ENCODE data around the gene INPP5D. TPM values are rescaled to one million over a fixed set of nuclear protein-coding genes. Genes with fewer than 3 reads are reported as not detected.
A peak's percentile ranks its signal among the peaks of the same experiment; 100 is the strongest.

The INPP5D gene
- total RNA-seq, 1 experiment from 2014 or later, result not detected

DNA sequence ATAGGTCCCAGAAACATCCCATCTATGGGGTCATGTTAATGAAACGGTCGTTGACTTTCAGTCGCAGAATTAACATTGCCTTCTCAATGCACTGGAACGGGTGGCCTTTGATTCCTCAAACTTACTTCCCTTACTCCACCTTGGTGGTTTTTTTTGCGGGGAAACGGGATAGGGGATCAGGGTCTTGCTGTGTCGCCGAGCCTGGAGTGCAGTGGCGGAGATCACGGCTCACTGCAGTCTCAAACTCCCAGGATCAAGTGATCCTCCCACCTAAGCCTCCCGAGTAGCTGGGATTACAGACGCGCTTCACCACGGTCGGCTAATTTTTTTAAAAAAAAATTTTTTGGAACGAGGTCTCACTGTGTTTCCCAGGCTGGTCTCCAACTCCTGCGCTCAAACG, 192.1 kb downstream of the INPP5D start:
- BruUV-seq (replicated peaks), result TSS peak; percentile 37
- CTCF ChIA-PET, result no interaction called here
- Mint-ChIP-seq H3K27me3 (ENCODE audit: unreplicated experiment) (no peaks in the 10 kb centered on the region), H3K36me3 (ENCODE audit: insufficient read depth, unreplicated experiment) (peaks cover 31% of the 10 kb centered on the region), H3K4me3 (ENCODE audit: low read depth, unreplicated experiment) (peak overlapping the region; percentile 81), H3K4me1 (ENCODE audit: low read depth, unreplicated experiment) (peaks cover 41% of the 10 kb centered on the region), H3K9me3 (ENCODE audit: low read depth, unreplicated experiment) (no peaks in the 10 kb centered on the region), H3K27ac (ENCODE audit: unreplicated experiment) (peak overlapping the region; percentile 82)
- TF ChIP-seq, protein P1, sequence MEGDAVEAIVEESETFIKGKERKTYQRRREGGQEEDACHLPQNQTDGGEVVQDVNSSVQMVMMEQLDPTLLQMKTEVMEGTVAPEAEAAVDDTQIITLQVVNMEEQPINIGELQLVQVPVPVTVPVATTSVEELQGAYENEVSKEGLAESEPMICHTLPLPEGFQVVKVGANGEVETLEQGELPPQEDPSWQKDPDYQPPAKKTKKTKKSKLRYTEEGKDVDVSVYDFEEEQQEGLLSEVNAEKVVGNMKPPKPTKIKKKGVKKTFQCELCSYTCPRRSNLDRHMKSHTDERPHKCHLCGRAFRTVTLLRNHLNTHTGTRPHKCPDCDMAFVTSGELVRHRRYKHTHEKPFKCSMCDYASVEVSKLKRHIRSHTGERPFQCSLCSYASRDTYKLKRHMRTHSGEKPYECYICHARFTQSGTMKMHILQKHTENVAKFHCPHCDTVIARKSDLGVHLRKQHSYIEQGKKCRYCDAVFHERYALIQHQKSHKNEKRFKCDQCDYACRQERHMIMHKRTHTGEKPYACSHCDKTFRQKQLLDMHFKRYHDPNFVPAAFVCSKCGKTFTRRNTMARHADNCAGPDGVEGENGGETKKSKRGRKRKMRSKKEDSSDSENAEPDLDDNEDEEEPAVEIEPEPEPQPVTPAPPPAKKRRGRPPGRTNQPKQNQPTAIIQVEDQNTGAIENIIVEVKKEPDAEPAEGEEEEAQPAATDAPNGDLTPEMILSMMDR (IDR thresholded peaks at IDR 0.05; ENCODE audit: unreplicated experiment), result no peak
- DNase-seq, result no peak
- intact Hi-C loops (cut with micrococcal nuclease; ENCODE audit: unreplicated experiment), result loop anchor here (10.0 kb wide), 1 partner anchor 637 kb away; no protein-coding TSS in a partner anchor

DNA sequence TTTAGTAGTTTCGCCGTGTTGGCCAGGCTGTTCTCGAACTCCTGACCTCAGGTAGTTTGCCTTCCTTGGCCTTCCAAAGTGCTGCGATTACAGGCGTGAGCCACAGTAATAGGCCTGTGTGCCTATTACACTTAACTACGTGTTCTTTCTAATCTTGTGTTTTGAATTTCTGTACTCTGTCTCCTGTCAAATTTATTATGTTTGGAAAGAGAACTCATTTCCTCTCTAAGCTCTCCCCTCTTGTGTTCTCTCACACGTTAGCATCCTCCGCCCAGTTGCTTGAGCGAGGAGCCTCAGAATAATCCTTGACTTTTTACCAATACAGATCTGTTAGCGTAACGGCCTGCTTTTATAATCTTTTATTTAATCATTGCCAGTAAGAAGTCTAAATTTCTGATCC, 195.0 kb downstream of the INPP5D start:
- intact Hi-C loops (cut with micrococcal nuclease; ENCODE audit: unreplicated experiment), result loop anchor here (10.0 kb wide), 1 partner anchor 640 kb away; no protein-coding TSS in a partner anchor
- H3K9me3 Mint-ChIP-seq (ENCODE audit: low read depth, unreplicated experiment), result no peaks in the 10 kb centered on the region
- no peaks in the 10 kb centered on the region for H3K27me3 Mint-ChIP-seq (ENCODE audit: unreplicated experiment)
- peaks cover 33% of the 10 kb centered on the region for H3K36me3 Mint-ChIP-seq (ENCODE audit: insufficient read depth, unreplicated experiment)
- H3K27ac Mint-ChIP-seq (ENCODE audit: unreplicated experiment), result peak overlapping the region; percentile 34
- CTCF ChIA-PET, result interaction anchor here (0.7 kb wide), 1 partner anchor 23 kb away, joined by 3 read pairs; no protein-coding TSS in a partner anchor
- no TSS peak for BruUV-seq (replicated peaks)
- TF ChIP-seq, protein P1 (IDR thresholded peaks at IDR 0.05; ENCODE audit: unreplicated experiment), result no peak
- no peak overlapping the region for H3K4me3 Mint-ChIP-seq (ENCODE audit: low read depth, unreplicated experiment)
- H3K4me1 Mint-ChIP-seq (ENCODE audit: low read depth, unreplicated experiment), result peaks cover 23% of the 10 kb centered on the region
- DNase-seq, result no peak

DNA sequence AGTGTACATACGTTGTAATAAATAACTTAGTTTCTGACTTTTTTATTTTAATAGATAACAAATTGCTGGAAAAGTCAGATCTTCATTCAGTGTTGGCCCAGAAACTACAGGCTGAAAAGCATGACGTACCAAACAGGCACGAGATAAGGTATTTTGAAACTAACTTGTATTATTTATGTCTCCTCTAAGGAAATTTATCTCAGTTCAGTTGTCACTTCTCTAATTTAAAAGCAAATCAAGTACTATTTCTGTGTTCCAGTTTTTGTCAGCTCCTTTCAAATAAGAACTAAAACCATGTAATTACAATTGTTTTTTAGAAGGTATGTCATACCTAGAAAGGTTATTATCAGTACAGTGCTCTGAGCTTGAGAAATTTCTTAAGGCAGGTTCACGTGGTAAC, 195.9 kb downstream of the INPP5D start:
- Mint-ChIP-seq H3K27ac (ENCODE audit: unreplicated experiment) (no peak overlapping the region), H3K4me3 (ENCODE audit: low read depth, unreplicated experiment) (no peak overlapping the region), H3K36me3 (ENCODE audit: insufficient read depth, unreplicated experiment) (peaks cover 31% of the 10 kb centered on the region), H3K27me3 (ENCODE audit: unreplicated experiment) (no peaks in the 10 kb centered on the region), H3K9me3 (ENCODE audit: low read depth, unreplicated experiment) (no peaks in the 10 kb centered on the region), H3K4me1 (ENCODE audit: low read depth, unreplicated experiment) (peaks cover 23% of the 10 kb centered on the region)
- no peak for DNase-seq
- intact Hi-C loops (cut with micrococcal nuclease; ENCODE audit: unreplicated experiment), result loop anchor here (10.0 kb wide), 1 partner anchor 641 kb away; no protein-coding TSS in a partner anchor
- CTCF ChIA-PET, result no interaction called here
- BruUV-seq (replicated peaks), result no TSS peak
- TF ChIP-seq, protein P1 (IDR thresholded peaks at IDR 0.05; ENCODE audit: unreplicated experiment), result no peak

Other genes starting within 250 kb of the INPP5D start
- gene SNORC, start 190.1 kb upstream of the INPP5D start, total RNA-seq (2022), result 4.3 and 5.0 TPM in 2 replicates
- gene NGEF, start 47.1 kb upstream of the INPP5D start, total RNA-seq (2022), result 1.3 and 1.7 TPM in 2 replicates
- not detected in 2 replicates for gene NEU2, start 27.7 kb upstream of the INPP5D start, total RNA-seq (2022)
- gene ATG16L1, start 191.3 kb downstream of the INPP5D start, total RNA-seq (2022), result 45.0 and 47.6 TPM in 2 replicates
- gene SAG, start 247.5 kb downstream of the INPP5D start, total RNA-seq (2022), result not detected in 2 replicates

All from Calu3 (cell line).